SK-N-SH (cell line): ENCODE measurements around the gene C12orf56.

Experiments used
- EP300 ChIP-seq, 2 experiments: IDR thresholded peaks; 2 replicates each; pipeline versions ENCODE4 v1.4.0 to v1.6.1; 2012; ENCODE audit warnings: borderline replicate concordance in 1 of 2, low read depth in 1 of 2, low read length in 1 of 2
- FOSL2 ChIP-seq: IDR thresholded peaks from 2 replicates; pipeline ENCODE4 v1.4.0; 2012; ENCODE audit warnings: low read depth, mild to moderate bottlenecking, moderate library complexity, borderline replicate concordance
- GATA2 ChIP-seq: sonication (generic); formaldehyde crosslinking; IDR thresholded peaks from 2 replicates; pipeline ENCODE4 v1.5.0; 2020; ENCODE audit warnings: mild to moderate bottlenecking, missing genetic modification reagents
- MXI1 ChIP-seq: IDR thresholded peaks from 2 replicates; pipeline ENCODE4 v1.6.1; 2012; ENCODE audit warnings: mild to moderate bottlenecking, low read depth, low read length, improper control_type of control experiment
- POLR2AphosphoS5 ChIP-seq: IDR thresholded peaks from 2 replicates; pipeline ENCODE4 v1.6.1; 2012; ENCODE audit warnings: low read depth, low read length
- RAD21 ChIP-seq: IDR thresholded peaks from 2 replicates; pipeline ENCODE4 v1.6.1; 2012; ENCODE audit warnings: mild to moderate bottlenecking, low read length
- RFX5 ChIP-seq: IDR thresholded peaks from 2 replicates; pipeline ENCODE4 v1.6.1; 2012; ENCODE audit warnings: mild to moderate bottlenecking, improper control_type of control experiment, low read length
- SIN3A ChIP-seq: IDR thresholded peaks from 2 replicates; pipeline ENCODE4 v1.6.1; 2012; ENCODE audit warnings: low read depth, mild to moderate bottlenecking, low read length, moderate library complexity, borderline replicate concordance
- SMC3 ChIP-seq: IDR thresholded peaks from 2 replicates; pipeline ENCODE4 v1.6.1; 2012; ENCODE audit warnings: low read depth, low read length, improper control_type of control experiment
- YY1 ChIP-seq: IDR thresholded peaks from 2 replicates; pipeline ENCODE4 v1.4.0; 2012; ENCODE audit warnings: low read depth, mild to moderate bottlenecking
- TF ChIP-seq, protein P1 (sequence below): fragments of 200-600 bp; sonication (generic); IDR thresholded peaks from 2 replicates; pipeline ENCODE4 v1.6.1; 2017; ENCODE audit warnings: antibody characterized with exemption, mild to moderate bottlenecking, moderate library complexity
- TF ChIP-seq, protein P2 (sequence below): IDR thresholded peaks from 2 replicates; pipeline ENCODE4 v1.4.0; 2012; ENCODE audit warnings: low read depth, borderline replicate concordance

DNA sequence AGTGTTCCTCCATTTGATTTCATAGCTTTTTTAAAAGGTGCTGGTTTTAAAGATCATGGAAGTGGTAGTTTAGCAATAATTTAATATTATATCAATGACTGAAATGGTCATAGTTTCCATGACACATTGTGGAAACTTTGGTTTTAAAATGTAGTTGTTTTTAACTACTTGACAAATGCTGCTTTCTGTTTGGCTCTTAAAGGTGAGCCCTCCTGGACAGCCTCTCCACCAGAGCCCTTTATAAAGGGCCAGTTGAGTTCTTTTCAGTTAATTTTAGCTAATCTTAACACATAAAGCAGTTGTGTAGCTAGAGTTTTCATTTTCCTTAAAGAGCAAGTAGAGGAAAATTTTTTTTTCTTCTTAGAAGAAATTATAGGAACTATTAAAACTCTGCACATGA, 27.7 kb upstream of the C12orf56 start:
- TF ChIP-seq, protein P1, sequence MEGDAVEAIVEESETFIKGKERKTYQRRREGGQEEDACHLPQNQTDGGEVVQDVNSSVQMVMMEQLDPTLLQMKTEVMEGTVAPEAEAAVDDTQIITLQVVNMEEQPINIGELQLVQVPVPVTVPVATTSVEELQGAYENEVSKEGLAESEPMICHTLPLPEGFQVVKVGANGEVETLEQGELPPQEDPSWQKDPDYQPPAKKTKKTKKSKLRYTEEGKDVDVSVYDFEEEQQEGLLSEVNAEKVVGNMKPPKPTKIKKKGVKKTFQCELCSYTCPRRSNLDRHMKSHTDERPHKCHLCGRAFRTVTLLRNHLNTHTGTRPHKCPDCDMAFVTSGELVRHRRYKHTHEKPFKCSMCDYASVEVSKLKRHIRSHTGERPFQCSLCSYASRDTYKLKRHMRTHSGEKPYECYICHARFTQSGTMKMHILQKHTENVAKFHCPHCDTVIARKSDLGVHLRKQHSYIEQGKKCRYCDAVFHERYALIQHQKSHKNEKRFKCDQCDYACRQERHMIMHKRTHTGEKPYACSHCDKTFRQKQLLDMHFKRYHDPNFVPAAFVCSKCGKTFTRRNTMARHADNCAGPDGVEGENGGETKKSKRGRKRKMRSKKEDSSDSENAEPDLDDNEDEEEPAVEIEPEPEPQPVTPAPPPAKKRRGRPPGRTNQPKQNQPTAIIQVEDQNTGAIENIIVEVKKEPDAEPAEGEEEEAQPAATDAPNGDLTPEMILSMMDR = no peak
- TF ChIP-seq SIN3A = no peak
- no peak for TF ChIP-seq RAD21
- no peak for TF ChIP-seq POLR2AphosphoS5
- TF ChIP-seq GATA2 = no peak
- TF ChIP-seq RFX5 = no peak
- TF ChIP-seq YY1 = no peak
- no peak for TF ChIP-seq MXI1
- no peak for TF ChIP-seq FOSL2
- no peak for TF ChIP-seq EP300 (IDR thresholded peaks at IDR 0.05; ENCODE audit: borderline replicate concordance in 1 of 2, low read depth in 1 of 2, low read length in 1 of 2)
- TF ChIP-seq, protein P2, sequence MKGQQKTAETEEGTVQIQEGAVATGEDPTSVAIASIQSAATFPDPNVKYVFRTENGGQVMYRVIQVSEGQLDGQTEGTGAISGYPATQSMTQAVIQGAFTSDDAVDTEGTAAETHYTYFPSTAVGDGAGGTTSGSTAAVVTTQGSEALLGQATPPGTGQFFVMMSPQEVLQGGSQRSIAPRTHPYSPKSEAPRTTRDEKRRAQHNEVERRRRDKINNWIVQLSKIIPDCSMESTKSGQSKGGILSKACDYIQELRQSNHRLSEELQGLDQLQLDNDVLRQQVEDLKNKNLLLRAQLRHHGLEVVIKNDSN = no peak
- no peak for TF ChIP-seq SMC3
